ENCODE data around the gene PODNL1.

The PODNL1 gene

GRCh38 chr19:13935765-13936510 is 2.3 kb downstream of the PODNL1 start (continued):
- TF ChIP-seq, protein P1, sequence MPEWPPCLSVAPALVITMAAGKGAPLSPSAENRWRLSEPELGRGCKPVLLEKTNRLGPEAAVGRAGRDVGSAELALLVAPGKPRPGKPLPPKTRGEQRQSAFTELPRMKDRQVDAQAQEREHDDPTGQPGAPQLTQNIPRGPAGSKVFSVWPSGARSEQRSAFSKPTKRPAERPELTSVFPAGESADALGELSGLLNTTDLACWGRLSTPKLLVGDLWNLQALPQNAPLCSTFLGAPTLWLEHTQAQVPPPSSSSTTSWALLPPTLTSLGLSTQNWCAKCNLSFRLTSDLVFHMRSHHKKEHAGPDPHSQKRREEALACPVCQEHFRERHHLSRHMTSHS (tag by site-specific recombination; IDR thresholded peaks at IDR 0.05), result no peak
- TF ChIP-seq ZNF335 (tag by site-specific recombination; conservative IDR thresholded peaks at IDR 0.05), result no peak
- peak; percentile 80 for TF ChIP-seq ZBTB10 (tag by site-specific recombination; IDR thresholded peaks at IDR 0.05)
- TF ChIP-seq ZNF596 (tag by site-specific recombination; IDR thresholded peaks at IDR 0.05), result no peak
- no peak for TF ChIP-seq ZNF112 (tag by site-specific recombination; IDR thresholded peaks at IDR 0.05)

DNA sequence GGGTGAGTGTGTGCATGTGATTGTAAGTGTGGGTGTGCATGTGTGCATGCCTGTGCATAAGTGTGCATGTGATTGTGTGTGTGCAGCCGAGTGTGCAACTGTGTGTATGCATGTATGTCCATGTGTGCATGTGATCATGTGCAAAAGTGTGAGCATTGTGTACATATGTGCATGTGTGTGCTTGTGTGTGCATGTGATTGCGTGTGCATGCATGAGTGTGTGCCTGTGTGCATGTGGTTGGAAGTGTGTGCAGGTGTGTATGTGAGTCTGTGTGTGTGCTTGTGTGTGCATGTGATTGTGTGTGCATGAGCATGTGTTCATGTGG is 3.5 kb downstream of the PODNL1 start:
- Histone ChIP-seq H3K4me1 (ENCODE audit: control insufficient read depth, insufficient read depth, low read length) (no peaks in the 10 kb centered on the region), H3K27ac (ENCODE audit: extremely low read depth, low read depth, low read length) (no peak overlapping the region), H3K36me3 (ENCODE audit: control insufficient read depth in 2 of 2, insufficient read depth in 1 of 2, low read length in 2 of 2) (peaks cover 0 to 15% of the 10 kb centered on the region in 2 experiments; a peak in 1 of 3 replicates), H3K9me3 (ENCODE audit: control insufficient read depth, insufficient read depth, low read depth, low read length) (no peaks in the 10 kb centered on the region), H3K4me3 (ENCODE audit: low read depth, low read length) (no peak overlapping the region)
- ChIA-PET CTCF (interaction anchor here (1.4 to 2.1 kb wide), 2 partner anchors 19 to 108 kb away, joined by 6 to 8 read pairs; no protein-coding TSS in a partner anchor), POLR2A (interaction anchor here (0.6 kb wide), 1 partner anchor 24 kb away, joined by 5 read pairs; no protein-coding TSS in a partner anchor)
- TF ChIP-seq KLF1 (tag by site-specific recombination; IDR thresholded peaks at IDR 0.05), result no peak
- TF ChIP-seq ZNF2 (tag by site-specific recombination; IDR thresholded peaks at IDR 0.05), result 0 out of 2 replicates have a peak, but pooled peaks have one; percentile 8
- TF ChIP-seq ZNF670 (tag by site-specific recombination; IDR thresholded peaks at IDR 0.05; ENCODE audit: low read depth), result no peak
- TF ChIP-seq BCL11B (tag by site-specific recombination; IDR thresholded peaks at IDR 0.05; ENCODE audit: low read depth), result no peak
- TF ChIP-seq ZNF18 (tag by site-specific recombination; IDR thresholded peaks at IDR 0.05), result peak; percentile 91
- TF ChIP-seq, protein P2, sequence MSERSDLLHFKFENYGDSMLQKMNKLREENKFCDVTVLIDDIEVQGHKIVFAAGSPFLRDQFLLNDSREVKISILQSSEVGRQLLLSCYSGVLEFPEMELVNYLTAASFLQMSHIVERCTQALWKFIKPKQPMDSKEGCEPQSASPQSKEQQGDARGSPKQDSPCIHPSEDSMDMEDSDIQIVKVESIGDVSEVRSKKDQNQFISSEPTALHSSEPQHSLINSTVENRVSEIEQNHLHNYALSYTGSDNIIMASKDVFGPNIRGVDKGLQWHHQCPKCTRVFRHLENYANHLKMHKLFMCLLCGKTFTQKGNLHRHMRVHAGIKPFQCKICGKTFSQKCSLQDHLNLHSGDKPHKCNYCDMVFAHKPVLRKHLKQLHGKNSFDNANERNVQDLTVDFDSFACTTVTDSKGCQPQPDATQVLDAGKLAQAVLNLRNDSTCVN (tag by site-specific recombination; optimal IDR thresholded peaks at IDR 0.05), result peak; percentile 41
- TF ChIP-seq, protein P3, sequence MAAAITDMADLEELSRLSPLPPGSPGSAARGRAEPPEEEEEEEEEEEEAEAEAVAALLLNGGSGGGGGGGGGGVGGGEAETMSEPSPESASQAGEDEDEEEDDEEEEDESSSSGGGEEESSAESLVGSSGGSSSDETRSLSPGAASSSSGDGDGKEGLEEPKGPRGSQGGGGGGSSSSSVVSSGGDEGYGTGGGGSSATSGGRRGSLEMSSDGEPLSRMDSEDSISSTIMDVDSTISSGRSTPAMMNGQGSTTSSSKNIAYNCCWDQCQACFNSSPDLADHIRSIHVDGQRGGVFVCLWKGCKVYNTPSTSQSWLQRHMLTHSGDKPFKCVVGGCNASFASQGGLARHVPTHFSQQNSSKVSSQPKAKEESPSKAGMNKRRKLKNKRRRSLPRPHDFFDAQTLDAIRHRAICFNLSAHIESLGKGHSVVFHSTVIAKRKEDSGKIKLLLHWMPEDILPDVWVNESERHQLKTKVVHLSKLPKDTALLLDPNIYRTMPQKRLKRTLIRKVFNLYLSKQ (tag by site-specific recombination; IDR thresholded peaks at IDR 0.05; ENCODE audit: borderline replicate concordance), result no peak
- 0 out of 2 replicates have a peak, but pooled peaks have one; percentile 39 for TF ChIP-seq ZNF311 (tag by site-specific recombination; IDR thresholded peaks at IDR 0.05; ENCODE audit: borderline replicate concordance)
- TF ChIP-seq HOXD13 (CRISPR knock-in tag; IDR thresholded peaks at IDR 0.05; ENCODE audit: borderline replicate concordance), result peak; percentile 49; the same call in 1 of the 2 replicates
- no peak for TF ChIP-seq ZSCAN5A (tag by site-specific recombination; IDR thresholded peaks at IDR 0.05)
- no peak for TF ChIP-seq MYNN (tag by site-specific recombination; IDR thresholded peaks at IDR 0.05; ENCODE audit: borderline replicate concordance)
- TF ChIP-seq PRDM1 (tag by site-specific recombination; IDR thresholded peaks at IDR 0.05), result no peak
- 0 out of 2 replicates have a peak, but pooled peaks have one; percentile 27 for TF ChIP-seq ZNF148 (tag by site-specific recombination; IDR thresholded peaks at IDR 0.05; ENCODE audit: borderline replicate concordance)
- TF ChIP-seq ZNF621 (tag by site-specific recombination; IDR thresholded peaks at IDR 0.05), result peak; percentile 27; the same call in 1 of the 2 replicates
- no peak for TF ChIP-seq ZNF202 (tag by site-specific recombination; IDR thresholded peaks at IDR 0.05; ENCODE audit: borderline replicate concordance)
- TF ChIP-seq ZSCAN4 (tag by site-specific recombination; IDR thresholded peaks at IDR 0.05), result peak; percentile 96

All from HEK293 (cell line).